NCI-H1105 treated with DMSO at 0.1 percent for 48 hours (cell line): Measurements from ENCODE around the gene CRYBB3.

Experiments used
- DNase-seq: peaks from one replicate; lab custom pipeline; 2025; lab: John Stamatoyannopoulos, UW

Gene CRYBB3

DNA sequence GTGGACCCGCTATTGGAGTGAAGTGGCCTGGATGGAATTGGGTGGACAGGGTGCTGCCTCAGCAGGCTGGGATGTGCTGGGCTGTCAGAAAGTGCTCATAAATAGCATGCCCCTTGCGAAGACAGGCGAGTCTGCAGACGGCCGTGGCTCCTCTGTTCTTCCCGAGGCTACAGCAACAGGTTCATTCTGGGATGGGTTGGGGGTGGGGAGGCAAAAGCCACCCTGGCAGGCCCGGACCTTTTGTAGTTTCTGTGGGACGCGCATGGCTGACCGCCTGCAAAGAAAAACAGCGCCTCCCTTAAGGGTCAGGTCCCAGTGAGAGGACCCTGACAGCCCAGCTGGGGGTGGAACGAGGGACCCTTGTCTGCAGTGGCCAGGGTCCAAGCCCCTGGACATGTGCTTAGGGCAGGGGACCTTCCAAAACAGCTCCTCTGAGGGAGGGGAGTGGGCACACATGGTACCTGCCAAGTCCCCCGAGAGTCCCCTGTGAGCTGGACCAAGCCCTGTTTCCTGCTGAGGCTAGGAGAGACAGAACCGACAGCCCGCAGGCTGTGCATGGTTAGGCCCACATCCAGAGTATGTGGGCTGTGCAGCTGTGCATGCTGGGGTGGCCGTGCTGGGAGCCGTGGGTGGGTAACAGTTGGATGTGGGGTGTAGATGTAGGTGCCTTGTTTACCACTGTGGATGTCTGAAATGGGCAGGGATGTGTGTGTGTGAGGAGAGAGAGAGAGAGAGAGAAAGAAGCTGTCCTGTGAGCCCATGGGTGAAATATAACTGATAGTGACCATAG is at the start of gene CRYBB3:
Gene CRYBB3, plus strand, starts transcription at position 128 of the 790 bp plus-strand sequence. CDS start 1,539 bp downstream, outside the sequence.
- no peak for DNase-seq

DNA sequence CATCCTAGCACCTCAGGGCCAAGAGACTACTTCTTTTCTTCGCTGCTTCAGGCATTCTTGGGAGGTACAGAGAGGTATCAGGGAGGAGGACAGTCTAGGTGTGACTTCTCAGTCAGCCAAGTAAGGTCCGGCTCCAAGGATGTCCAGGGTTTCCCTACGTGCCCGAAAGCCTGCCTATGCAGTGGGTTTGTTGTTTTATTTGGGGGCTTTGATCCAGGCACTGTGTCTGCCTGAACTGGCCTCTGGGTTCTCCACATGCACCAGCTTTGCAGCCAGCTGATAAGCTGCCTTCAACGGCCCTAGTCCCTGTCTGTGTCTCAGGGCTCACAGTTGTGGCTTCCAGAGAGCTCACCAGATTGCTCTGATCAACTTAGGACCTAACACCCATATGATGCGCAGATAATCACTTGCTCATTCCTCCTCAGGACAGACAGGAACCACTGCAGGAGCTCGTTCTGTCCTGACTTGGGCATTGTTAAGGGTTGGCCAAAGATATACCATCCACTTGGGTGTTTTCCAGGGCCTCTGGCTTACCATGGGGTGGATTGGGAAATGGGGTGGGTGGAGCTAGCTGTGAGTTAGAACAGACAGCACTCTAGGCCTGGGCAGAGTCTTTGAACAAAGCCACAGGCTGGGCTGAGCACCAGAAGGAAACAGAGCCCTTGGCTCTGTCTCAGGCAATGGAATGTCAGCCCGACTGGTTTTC is 45.5 kb upstream of the CRYBB3 start:
- DNase-seq = no peak

DNA sequence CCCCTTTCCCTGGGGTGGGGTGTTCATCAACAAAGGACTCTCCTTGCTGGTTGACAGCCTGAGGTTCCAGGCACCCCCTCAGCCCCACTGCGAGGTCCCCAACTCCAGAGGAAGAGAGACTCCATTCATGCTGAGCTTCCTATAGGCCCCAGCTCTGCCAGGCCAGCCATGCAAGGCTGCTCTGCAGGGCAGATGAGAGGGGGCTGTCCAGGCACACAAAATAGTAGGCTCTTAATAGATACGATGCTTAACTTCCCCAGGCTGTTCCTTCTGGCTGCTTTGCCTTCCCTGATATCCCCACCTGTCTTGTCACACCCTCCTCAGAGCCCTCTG is 45.0 kb upstream of the CRYBB3 start:
- DNase-seq = no peak

DNA sequence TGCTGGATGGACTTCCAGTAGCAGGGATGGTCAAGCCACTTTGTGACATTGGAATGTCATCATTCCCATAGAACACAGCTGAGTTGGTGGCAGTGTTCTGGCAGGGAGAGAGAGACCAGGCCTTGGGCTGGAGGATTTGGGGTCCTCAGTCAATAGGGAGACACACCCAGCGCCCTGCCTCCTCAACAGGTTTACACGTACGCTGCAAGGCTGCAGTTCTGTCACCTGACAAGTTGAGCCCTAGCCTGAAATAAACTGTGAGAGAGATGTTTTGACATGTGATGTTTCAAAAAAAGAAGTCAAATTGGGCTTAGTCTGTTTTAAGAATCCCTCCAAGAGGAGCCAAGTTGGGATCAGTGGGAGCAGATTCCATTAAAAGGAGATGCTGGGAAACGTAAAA is 42.9 kb upstream of the CRYBB3 start:
- no peak for DNase-seq

DNA sequence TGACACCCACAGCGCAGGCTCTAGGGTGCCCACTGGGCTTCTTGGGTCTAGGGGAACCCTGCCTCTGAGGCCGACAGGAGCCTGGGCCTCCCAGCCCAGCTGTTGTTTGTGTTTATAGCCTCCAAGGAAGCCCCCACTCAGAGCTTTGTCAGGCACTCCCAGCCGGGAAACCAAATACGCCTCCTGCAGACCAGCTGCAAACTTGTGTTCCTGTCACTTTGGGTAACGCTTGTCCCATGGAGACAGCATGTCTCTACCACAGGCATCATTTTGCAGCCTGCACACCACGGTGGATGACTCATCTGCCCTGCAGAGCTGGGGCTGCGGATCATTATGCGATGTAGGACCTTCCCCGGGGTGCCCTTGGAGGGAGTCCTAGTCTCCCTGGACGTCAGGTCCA is 40.6 kb upstream of the CRYBB3 start:
- DNase-seq = no peak

DNA sequence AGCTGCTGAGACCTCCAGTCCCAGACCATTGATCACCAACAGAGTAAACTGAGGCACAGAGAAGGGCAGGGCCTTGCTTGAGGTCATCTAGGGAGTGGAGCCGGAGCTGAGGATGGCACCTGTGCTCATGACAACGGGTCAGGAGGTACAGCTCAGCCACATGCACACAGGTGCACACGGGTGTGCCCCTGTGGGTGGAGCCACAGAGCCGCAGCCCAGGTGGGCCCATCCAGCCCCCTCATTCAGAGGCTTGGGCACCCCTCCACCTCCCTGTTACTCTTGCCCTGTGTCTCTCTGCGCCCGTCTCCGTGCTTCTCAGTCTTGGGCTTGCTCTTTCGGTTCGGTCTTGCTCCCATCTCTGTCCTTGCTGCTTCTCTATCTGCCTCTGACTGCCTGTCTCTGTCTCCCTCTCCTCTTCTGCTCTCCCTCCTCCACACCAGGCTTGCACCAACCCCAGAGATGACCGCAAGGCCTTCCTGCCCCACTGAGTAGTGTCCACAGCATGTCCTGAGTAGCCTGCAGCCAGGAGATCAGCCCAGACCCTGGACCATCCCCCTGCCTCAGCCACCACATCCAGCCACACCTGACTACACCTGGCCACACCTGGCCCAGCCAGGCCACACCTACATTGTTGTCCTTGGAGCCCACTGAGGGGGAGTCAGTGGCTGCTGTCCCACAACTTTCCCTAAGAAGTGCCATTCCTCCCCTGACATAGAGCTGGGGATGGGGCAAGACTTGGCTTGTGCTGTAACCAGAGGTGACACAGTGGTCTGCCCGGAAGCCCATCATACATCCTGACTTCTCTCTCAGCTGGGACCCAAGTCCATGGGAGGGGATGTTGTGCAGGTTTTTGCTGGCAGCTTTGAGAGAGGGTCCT is 39.3 kb upstream of the CRYBB3 start:
- no peak for DNase-seq

DNA sequence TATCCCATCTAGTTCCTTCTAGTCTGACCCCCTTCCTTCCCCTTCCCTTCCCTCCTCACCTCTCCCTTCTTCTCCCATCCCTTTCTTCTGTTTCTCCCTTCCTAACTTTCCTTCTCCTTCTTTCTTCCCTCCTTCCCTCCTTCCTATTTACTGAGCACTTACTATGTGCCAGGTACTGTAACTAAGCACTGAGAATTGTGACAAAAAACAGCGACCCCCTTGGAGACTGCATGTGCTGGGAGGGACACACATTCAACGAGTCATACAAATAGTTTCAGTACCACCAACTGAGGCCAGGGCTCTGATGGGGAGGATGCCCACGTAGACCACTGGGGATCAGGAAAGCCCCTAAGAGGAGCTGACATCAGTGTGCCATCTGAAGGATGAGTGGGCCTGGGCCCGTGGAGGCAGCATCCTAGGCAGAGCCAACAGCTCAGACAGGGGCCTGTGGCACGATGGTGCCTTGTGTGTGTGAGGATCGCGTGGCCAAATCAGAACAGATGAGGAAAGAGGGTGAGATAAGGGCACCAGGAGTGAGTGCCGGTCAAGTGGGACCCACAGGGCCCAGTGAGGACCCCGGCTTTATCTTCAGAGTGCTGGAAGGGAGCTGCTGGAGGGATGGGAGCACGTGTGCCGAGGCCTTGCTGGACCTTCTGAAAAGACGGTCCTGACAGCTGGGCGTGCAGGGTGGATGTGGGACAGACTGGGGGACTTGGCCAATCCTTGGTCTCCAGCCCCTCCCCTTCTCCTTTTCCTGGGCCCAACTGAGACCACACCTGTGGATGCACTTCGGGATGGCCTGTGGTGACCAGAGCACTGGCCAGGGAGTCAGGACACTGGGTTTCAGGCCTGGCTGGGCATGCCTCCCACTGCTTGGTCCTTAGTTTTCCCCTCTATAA is 38.4 kb upstream of the CRYBB3 start:
- no peak for DNase-seq

DNA sequence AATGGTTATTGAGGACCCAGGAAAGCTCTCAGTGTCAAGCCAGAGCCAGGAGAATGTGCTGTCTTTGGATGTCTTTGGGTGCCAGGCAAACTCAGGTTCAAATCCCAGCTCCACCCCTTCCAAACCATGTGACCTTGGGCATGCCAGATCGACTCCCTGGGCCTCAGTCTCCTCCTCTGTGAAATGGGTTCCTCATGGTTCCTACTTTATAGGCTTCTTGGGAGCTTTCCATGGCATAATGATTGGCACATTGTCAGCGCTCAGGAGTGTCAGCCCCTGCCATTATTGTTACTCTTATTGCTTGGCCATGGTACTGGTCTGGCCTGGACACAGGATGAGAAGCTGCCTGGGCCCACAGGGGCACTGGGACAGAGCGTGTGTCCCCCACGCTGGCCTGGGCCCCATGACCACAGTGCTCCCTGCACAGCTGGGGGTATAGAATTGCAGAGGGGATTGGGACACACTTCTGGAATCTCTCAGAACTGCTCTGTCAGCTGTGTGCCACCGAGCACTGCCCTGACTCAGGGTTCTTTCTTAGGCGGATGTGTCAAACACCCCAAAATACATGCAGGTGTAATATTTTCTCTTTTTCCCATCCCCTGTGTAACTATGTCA is 37.6 kb upstream of the CRYBB3 start:
- DNase-seq = no peak

DNA sequence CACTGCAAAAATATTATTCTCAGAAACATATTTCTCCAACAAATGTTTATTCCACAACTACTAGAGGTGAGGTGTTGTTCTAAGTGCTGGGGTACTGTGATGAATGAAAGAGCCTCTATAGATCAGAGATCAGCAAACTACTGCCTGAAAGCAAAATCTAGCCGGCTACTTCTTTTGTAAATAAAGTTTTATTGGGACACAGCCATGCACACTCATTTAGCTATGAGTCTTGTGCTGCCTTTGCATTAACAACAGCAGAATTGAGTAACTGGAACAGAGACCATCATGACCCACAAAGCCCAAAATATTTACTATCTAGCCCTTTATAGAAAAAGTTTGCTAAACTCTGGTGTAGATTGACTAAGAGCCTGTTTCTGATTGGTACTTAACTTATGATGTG is 37.1 kb upstream of the CRYBB3 start:
- no peak for DNase-seq

DNA sequence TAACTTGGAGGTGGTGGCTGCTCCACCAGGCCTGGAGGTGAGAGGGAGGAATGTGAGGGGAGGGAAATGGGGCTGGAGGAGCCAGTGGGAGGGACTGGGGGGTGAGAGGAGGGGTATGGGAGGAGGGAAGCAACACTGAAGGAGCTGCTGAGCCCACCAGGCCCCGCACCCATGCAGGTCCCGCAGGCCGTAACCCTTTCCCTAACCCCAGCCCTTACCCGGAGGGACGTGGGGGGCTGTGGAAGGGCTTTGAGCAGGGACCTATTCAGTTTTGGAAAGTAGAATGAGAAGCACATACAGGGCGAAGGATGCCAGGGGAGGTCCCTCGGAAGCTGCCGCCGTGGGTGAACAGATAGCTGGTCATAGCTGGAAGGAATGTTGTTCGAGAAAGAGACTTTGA is 33.9 kb upstream of the CRYBB3 start:
- DNase-seq = no peak

DNA sequence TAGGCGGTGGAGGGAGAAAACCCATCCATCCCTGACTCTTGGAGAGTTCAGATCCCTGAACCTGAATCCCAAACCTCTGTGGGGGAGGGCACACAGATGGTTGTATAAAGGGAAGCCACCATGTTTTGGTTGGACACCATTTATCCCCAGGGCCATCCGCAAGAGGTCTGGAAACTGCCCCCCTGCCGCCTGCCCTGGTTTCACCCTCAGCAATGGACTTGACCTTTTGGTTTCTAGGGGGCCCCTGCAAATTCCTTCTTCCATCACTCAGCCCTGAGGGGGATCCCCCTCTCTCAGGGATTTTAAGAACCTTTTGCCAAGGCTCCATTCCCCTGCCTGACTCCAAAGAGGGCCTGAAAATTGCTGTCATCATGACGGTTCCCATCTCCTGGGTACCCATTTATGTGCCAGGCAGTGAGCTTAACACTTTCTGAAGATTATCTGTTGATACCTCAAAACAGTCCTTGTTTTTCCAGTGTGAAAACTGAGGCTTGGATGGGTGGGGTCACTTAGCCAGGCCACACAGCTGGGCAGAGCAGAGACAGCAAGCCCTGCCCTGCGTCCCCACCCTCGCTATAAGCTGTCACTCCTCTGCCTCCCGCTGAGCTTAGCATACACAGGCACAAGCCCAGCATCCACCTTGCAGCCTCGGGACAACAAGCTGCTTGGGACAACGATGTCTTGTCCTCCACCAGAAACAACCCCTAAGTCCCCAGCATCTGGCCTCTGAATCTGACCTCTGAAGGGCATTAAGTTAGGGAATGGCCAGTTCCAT is 33.2 kb upstream of the CRYBB3 start:
- DNase-seq = no peak

DNA sequence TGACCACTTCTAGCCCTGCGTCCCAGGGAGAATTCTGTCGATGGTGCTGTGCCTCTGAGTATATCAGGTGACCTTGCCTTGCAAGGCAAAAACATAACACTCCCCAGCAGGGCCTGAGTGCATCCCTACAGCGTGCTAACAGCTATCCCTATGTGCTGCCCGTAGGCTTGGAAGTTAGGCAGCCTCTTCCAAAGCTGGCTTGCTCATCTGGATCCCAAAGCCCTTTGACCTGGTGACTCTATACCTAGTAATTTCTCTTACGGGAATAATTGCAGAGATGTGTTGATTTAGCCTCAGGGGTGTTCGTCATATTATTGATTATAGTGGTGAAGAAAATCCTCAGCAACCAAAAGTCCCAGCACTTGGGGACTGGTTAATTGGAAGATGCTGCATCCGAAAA is 32.6 kb upstream of the CRYBB3 start:
- no peak for DNase-seq

DNA sequence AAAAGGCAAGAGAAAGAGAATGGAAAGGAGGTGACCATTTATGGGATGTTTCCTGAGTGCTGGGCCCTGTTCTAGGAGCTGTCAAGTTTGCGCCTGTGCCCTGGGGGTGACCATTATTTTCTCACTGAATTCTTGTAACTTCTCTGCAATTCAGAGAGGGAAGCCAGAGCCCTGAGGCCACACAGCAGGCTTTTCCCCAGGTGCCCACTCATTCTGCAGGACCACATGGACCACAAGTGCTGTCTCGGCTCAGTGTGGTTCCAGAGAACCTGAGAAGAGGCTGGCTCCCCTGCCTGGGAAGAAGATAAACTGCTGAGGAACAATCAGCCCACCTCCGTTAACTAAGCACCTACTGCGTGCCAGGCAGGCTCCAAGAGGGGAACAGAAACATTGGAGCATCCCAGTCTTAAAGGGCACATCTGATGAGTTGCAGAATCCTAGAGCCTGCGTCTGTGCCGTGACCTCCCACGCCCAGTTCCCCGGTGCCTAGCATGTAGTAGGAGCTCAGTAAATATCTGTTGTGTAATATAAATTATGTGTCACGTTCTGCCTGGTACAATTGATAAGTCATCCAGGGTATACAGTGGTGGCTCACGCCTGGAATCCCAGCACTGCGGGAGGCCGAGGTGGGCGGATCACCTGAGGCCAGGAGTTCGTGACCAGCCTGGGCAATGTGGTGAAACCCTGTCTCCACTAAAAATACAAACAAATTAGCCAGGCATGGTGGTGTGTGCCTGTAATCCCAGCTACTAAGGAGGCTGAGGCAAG is 31.6 kb upstream of the CRYBB3 start:
- no peak for DNase-seq

DNA sequence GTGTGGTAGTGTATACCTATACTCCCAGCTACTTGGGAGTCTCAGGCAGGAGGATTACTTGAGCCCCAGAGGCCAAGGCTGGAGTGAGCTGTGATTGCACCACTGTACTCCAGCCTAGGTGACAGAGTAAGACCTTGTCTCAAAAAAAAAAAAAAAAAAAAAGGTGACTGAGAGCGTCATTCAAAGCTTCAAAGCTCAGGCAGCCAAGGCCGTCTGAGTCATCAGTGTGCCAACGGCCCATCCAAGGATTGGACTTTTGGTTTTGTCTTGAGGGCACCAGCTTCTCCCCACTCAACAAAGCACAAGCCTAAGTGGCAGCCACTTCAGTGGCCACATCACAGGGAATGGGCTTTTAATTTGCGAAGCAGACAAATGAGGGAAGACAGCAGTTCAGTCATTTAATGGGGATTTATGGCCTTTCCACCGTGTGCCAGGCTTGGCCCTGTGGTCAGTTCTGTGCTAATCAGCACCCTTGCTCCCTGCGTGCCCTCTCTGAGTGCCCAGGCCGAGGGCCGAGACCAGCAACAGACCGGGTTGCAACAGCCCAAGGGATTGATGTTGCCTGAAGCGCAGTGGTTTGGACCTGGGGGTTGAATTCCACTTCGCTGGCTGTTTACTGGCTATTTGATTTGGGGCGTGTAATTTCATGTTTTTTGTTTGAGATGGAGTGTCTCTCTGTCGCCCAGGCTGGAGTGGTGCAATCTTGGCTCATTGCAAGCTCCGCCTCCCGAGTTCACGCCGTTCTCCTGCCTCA is 30.2 kb upstream of the CRYBB3 start:
- DNase-seq = no peak

DNA sequence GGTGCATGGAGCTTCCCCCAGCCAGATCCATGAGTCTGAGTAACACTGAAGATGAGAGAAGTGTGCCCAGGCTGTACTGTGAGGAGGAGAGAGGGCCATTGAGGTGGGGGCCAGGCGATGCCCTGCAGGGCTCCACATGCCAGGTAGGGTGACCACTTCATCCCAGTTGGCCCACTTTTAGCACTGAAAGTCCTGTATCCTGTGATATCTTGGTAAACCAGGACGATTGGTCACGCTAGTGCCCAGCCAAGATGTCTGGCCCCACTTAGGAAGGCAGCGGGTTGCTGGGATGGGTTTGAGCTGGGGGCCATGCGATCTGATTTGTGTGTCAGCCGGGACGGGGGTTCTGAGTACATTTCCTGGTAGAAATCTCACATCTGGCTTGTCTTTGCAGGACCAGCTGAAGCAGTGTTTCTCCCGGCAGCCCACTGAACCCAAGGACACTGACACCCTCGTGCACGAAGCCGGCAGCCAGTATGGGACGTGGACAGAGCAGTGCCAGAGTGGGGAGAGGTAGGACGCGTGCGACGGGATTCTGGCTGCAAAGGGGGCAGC is 29.2 kb upstream of the CRYBB3 start:
- no peak for DNase-seq

DNA sequence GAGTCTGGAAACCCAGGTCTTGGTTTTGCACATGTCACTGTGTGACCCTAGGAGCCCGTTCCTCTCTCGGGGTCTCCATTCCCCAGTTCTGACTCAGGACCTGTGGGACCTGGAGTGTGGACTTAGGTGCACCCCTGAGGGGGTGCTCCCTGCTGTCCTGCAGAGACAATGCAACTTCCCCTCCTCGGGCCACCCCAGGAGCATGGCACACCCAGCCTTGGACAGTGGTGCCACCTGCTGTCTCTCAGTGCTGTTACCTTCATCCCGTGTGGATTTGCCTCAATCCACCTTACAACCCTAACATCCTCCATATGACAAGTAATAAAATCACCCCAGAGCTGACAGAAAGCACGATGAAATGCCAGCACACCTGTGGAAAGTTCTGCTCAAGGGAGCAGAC is 27.5 kb upstream of the CRYBB3 start:
- DNase-seq = no peak

DNA sequence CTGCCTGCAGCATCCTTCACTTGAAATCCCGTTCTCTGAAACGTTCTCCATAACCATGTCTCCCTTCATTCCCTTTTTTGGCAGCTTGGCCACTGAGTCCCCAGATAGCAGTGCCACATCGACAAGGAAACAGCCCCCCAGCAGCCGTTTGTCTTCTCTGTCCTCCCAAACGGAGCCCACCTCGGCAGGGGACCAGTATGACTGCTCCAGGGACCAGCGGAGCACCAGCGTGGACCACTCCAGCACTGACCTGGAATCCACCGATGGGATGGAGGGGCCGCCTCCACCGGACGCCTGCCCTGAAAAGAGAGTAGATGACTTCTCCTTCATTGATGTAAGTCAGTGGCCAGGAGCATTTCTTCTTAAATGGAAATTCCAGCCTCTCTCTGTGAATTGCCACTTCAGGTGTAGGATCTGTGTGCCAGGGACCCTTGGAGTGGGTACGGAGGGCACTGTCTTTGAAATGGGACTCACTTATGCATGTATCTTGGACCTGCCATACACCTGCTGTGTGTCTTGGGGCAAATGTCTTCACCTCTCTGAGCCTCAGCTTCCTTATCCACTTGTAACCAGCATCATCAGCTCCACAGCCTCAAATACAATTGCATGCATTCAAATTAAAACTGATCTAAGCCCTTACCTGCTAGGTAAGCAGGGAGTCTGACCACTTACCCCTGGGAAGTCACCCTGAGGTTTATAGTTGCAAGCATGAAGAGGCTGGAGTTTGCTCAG is 25.3 kb upstream of the CRYBB3 start:
- DNase-seq = no peak

DNA sequence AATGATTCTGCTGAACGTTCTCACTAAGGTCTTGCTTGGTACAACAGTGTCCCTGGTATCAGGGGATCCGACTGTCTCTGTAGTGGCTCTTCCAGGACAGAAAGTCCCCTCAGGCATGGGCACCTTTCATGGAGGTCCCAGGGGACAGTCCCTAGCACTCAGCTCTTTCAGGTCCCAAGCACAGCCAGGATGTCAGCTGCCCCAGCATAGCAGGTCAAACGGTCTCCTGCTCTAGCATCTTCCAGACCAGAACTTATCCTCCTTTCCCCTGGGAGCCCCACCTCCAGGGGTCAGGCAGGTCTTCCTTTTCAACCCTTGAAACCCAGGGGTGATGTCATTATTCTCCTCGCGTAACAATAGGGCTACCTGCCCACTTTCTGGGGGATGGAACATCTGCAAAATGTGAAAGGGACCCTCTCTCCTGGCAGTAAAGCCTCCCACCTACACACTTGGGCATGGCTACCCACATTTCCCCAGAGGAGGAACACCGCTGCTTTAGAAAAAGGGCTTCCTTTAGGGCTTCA is 24.7 kb upstream of the CRYBB3 start:
- DNase-seq = no peak
